ENCODE measurements around the gene MSN.
A peak's percentile ranks its signal among the peaks of the same experiment; 100 is the strongest.

Gene MSN

DNA sequence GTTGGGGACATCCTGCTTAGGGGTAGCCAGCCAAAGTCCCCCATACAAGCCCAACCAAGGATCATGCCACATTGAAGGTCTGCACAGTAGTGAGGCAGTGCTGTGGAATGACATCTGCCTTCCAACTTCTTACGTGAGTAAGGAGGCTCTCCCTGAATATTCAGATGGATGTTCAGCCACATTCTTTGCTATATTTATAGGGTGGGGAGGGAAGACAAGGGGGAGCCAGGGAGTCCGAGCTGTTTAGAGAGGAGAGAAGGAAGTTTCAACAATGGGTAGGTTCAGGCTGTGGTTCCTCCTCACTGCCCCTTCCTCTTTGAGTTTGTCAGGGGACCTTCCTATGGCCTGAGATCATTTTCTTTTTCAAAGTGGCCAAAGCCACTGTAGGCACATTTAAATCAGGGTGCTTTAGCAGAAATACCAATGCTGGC, 29.8 kb downstream of the MSN start:
- Histone ChIP-seq H3K36me3 (ENCODE audit: insufficient read depth, low read length) (peaks cover 4% of the 10 kb centered on the region; the same call in 1 of the 2 replicates), H3K4me3 (peak overlapping the region; percentile 55; the same call in 1 of the 2 replicates), H3K27ac (peak overlapping the region; percentile 74), H3K9ac (ENCODE audit: insufficient read length) (no peak overlapping the region), H3K9me3 (ENCODE audit: low read depth, low read length) (no peaks in the 10 kb centered on the region)
- DNase-seq (ENCODE audit: low read depth, low spot score), result no peak
- TF ChIP-seq POLR2AphosphoS5 (IDR thresholded peaks at IDR 0.05; ENCODE audit: borderline replicate concordance, low read depth, low read length) (no peak), EZH2 (IDR thresholded peaks at IDR 0.05) (no peak), FOXP2 (optimal IDR thresholded peaks at IDR 0.05; ENCODE audit: control extremely low read depth, extremely low read length, insufficient read depth) (no peak)

GRCh38 chrX:65697915-65698796, 30.7 kb downstream of the MSN start:
- Histone ChIP-seq H3K9me3 (ENCODE audit: low read depth, low read length) (no peaks in the 10 kb centered on the region), H3K36me3 (ENCODE audit: insufficient read depth, low read length) (peaks cover 4% of the 10 kb centered on the region; the same call in 1 of the 2 replicates), H3K27ac (peak overlapping the region; percentile 74), H3K9ac (ENCODE audit: insufficient read length) (no peak overlapping the region), H3K4me3 (peak overlapping the region; percentile 55; the same call in 1 of the 2 replicates)
- TF ChIP-seq EZH2 (IDR thresholded peaks at IDR 0.05) (no peak), FOXP2 (optimal IDR thresholded peaks at IDR 0.05; ENCODE audit: control extremely low read depth, extremely low read length, insufficient read depth) (no peak)
- peak; percentile 34 for DNase-seq (ENCODE audit: low read depth, low spot score)

DNA sequence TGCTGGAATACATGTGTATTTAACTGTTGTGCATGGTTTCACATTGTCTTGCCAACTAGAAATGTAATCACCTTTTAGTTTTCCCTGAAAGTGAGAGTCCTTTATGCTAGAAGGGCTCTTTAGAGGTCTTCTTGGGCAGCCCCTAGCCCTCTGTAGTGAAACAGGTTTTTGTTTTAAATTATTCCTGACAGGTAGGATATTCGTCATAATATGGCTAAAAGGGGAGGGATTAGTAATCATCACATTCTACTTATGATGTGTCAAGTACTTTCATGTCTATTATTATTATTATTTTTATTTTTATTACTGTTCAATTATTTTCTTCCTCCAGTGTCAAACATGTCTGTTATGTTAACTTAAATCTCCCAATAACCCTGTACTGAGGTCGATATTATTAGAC, 35.5 kb downstream of the MSN start:
- no peak for TF ChIP-seq POLR2AphosphoS5 (IDR thresholded peaks at IDR 0.05; ENCODE audit: borderline replicate concordance, low read depth, low read length)
- DNase-seq (ENCODE audit: low read depth, low spot score), result no peak
- H3K9me3 ChIP-seq (ENCODE audit: low read depth, low read length), result no peaks in the 10 kb centered on the region
- no peak overlapping the region for H3K4me3 ChIP-seq
- no peak overlapping the region for H3K9ac ChIP-seq (ENCODE audit: insufficient read length)
- peaks cover 4% of the 10 kb centered on the region; the same call in 1 of the 2 replicates for H3K36me3 ChIP-seq (ENCODE audit: insufficient read depth, low read length)
- no peak overlapping the region for H3K27ac ChIP-seq

DNA sequence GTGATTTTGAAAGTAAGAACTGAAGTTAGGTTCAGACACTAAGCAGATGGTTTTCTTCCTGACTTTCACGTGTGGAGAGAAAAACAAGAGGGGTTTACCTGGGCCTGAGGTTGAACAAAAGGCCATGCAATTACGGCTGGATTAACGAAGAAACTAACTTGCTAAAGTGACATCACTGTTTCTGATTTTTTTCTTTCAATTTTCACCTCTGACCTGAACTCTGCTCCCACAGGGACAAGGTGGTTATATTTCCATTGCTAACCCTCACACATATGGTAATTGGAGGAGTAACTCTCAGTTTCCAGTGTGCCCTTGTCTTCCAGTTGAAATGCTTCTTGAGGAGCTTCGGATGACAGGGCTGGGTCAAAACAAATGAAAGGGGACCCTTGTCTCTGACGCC, 38.0 kb downstream of the MSN start:
- Histone ChIP-seq H3K36me3 (ENCODE audit: insufficient read depth, low read length) (peaks cover 4% of the 10 kb centered on the region; the same call in 1 of the 2 replicates), H3K9ac (ENCODE audit: insufficient read length) (no peak overlapping the region), H3K9me3 (ENCODE audit: low read depth, low read length) (no peaks in the 10 kb centered on the region), H3K27ac (no peak overlapping the region), H3K4me3 (no peak overlapping the region)
- no peak for TF ChIP-seq FOXP2 (optimal IDR thresholded peaks at IDR 0.05; ENCODE audit: control extremely low read depth, extremely low read length, insufficient read depth)
- TF ChIP-seq EZH2 (IDR thresholded peaks at IDR 0.05), result no peak
- no peak for TF ChIP-seq POLR2AphosphoS5 (IDR thresholded peaks at IDR 0.05; ENCODE audit: borderline replicate concordance, low read depth, low read length)
- DNase-seq (ENCODE audit: low read depth, low spot score), result no peak

GRCh38 chrX:65706041-65706828, 38.8 kb downstream of the MSN start:
- Histone ChIP-seq H3K4me3 (no peak overlapping the region), H3K9ac (ENCODE audit: insufficient read length) (no peak overlapping the region), H3K36me3 (ENCODE audit: insufficient read depth, low read length) (peaks cover 4% of the 10 kb centered on the region; the same call in 1 of the 2 replicates), H3K9me3 (ENCODE audit: low read depth, low read length) (no peaks in the 10 kb centered on the region), H3K27ac (no peak overlapping the region)
- no peak for DNase-seq (ENCODE audit: low read depth, low spot score)
- TF ChIP-seq FOXP2 (optimal IDR thresholded peaks at IDR 0.05; ENCODE audit: control extremely low read depth, extremely low read length, insufficient read depth) (no peak), EZH2 (IDR thresholded peaks at IDR 0.05) (no peak), POLR2AphosphoS5 (IDR thresholded peaks at IDR 0.05; ENCODE audit: borderline replicate concordance, low read depth, low read length) (no peak)

- Histone ChIP-seq H3K9ac (ENCODE audit: insufficient read length) (no peak overlapping the region), H3K9me3 (ENCODE audit: low read depth, low read length) (no peaks in the 10 kb centered on the region)
These were observed 39.7 kb downstream of the MSN start for GRCh38 chrX:65707151-65707550.

DNA sequence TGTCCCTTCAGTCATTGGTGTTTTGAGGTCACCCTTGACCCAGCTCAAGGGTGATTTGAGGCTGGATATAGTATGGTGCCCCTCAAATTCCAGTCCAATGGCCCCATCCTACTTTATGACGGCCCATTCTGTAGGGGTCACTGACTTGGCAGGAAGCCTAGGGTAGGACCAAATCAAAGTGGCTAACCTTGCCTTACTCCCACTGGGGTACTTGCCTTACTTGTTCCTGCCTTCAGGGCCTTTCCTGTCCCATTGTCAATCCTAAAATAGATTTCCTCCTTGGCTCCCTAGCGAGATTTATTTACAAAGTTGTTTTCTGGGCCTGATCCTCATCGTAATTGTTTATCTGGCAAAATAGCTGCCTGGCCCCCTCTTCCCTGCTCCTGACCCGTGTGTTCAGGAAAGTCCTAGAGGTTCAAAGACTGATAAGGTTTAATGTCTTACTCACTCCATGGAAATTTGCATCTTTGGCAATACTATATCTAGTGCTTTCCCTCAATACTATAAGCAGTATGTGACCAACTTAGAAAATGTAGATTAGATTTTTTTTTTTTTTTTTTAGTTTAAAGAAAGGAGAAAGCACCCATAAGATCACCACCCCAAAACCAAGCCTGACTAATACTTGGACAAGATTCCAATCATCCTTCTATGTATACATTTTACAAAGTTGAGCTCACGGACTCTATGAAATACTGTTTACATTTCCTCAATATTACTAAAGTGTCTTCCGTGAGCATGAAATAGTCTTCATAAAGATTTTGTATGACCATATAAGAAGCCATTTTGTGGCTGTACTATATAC, 44.8 kb downstream of the MSN start:
- Histone ChIP-seq H3K27ac (no peak overlapping the region), H3K4me3 (no peak overlapping the region), H3K36me3 (ENCODE audit: insufficient read depth, low read length) (peaks cover 8% of the 10 kb centered on the region; the same call in 1 of the 2 replicates), H3K9ac (ENCODE audit: insufficient read length) (no peak overlapping the region), H3K9me3 (ENCODE audit: low read depth, low read length) (no peaks in the 10 kb centered on the region)
- no peak for TF ChIP-seq EZH2 (IDR thresholded peaks at IDR 0.05)
- TF ChIP-seq FOXP2 (optimal IDR thresholded peaks at IDR 0.05; ENCODE audit: control extremely low read depth, extremely low read length, insufficient read depth), result no peak
- no peak for TF ChIP-seq POLR2AphosphoS5 (IDR thresholded peaks at IDR 0.05; ENCODE audit: borderline replicate concordance, low read depth, low read length)
- no peak for DNase-seq (ENCODE audit: low read depth, low spot score)

More at GRCh38 chrX:65707151-65707550, 39.7 kb downstream of the MSN start:
- DNase-seq (ENCODE audit: low read depth, low spot score), result no peak
- no peak for TF ChIP-seq EZH2 (IDR thresholded peaks at IDR 0.05)
- no peak for TF ChIP-seq FOXP2 (optimal IDR thresholded peaks at IDR 0.05; ENCODE audit: control extremely low read depth, extremely low read length, insufficient read depth)
- TF ChIP-seq POLR2AphosphoS5 (IDR thresholded peaks at IDR 0.05; ENCODE audit: borderline replicate concordance, low read depth, low read length), result no peak
- H3K4me3 ChIP-seq, result no peak overlapping the region
- H3K36me3 ChIP-seq (ENCODE audit: insufficient read depth, low read length), result no peaks in the 10 kb centered on the region
- H3K27ac ChIP-seq, result no peak overlapping the region
